ENCODE data around the gene NMNAT3.

NMNAT3 gene

DNA sequence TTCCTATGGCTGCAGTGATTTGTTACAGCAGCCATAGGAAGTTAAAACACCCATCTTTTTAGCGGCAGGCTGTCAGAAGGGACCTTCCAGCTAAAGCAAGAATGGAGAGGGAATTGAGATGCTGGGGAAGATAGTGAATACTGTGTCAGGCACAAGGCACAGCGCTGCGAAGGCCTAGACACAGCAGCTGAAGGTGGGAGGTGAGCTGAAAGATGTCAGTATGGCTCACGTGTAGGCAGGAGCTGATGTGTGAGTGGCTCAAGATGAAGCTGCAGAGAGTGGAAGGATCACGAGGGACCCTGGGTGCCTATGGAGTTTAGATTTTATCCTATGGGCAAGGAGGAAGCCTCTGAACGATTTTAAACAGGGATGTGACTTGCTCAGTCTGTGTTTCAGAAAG, 44.3 kb downstream of the NMNAT3 start:
- Histone ChIP-seq H3K27me3 (ENCODE audit: insufficient read depth, low read depth) (no peaks in the 10 kb centered on the region), H3K36me3 (ENCODE audit: insufficient read depth) (no peaks in the 10 kb centered on the region), H3K4me2 (no peak overlapping the region), H3K79me2 (ENCODE audit: insufficient read depth, low read depth) (no peaks in the 10 kb centered on the region), H3K4me3 (IDR thresholded peaks at IDR 0.05; ENCODE audit: insufficient read depth, low read depth, low read length) (no peak overlapping the region), H3K27ac (no peak overlapping the region), H3K4me1 (ENCODE audit: low read depth, poor library complexity, severe bottlenecking) (peaks cover 31% of the 10 kb centered on the region), H4K20me1 (ENCODE audit: insufficient read depth) (no peaks in the 10 kb centered on the region), H3K9ac (no peak overlapping the region), H2AFZ (ENCODE audit: low read depth) (no peak overlapping the region)
- TF ChIP-seq, protein P1, sequence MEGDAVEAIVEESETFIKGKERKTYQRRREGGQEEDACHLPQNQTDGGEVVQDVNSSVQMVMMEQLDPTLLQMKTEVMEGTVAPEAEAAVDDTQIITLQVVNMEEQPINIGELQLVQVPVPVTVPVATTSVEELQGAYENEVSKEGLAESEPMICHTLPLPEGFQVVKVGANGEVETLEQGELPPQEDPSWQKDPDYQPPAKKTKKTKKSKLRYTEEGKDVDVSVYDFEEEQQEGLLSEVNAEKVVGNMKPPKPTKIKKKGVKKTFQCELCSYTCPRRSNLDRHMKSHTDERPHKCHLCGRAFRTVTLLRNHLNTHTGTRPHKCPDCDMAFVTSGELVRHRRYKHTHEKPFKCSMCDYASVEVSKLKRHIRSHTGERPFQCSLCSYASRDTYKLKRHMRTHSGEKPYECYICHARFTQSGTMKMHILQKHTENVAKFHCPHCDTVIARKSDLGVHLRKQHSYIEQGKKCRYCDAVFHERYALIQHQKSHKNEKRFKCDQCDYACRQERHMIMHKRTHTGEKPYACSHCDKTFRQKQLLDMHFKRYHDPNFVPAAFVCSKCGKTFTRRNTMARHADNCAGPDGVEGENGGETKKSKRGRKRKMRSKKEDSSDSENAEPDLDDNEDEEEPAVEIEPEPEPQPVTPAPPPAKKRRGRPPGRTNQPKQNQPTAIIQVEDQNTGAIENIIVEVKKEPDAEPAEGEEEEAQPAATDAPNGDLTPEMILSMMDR (conservative IDR thresholded peaks at IDR 0.05; ENCODE audit: low read depth, low read length) = no peak

DNA sequence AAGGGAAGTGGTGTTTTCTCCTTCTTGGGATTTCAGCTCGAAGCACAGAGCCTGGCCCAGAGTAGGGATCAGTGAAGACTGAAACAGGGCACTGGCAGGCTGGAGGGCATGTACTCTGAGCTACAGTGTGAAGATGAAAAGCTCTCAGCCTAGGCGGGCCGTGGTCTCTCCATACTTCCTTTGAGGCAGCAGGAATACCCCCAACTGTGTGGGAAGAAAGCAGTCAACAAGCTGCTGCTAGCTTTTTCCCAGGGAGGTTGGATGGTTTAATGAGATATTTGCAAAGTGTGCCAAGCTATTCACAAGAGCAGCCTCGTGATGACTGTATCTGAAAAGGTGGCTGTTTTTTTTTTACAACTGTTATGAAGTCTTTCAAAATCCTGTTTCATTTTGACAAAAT, 47.2 kb downstream of the NMNAT3 start:
- H3K36me3 ChIP-seq (ENCODE audit: insufficient read depth) = no peaks in the 10 kb centered on the region
- H3K79me2 ChIP-seq (ENCODE audit: insufficient read depth, low read depth) = no peaks in the 10 kb centered on the region
- no peak overlapping the region for H3K4me3 ChIP-seq (IDR thresholded peaks at IDR 0.05; ENCODE audit: insufficient read depth, low read depth, low read length)
- no peak overlapping the region for H2AFZ ChIP-seq (ENCODE audit: low read depth)
- H3K4me1 ChIP-seq (ENCODE audit: low read depth, poor library complexity, severe bottlenecking) = peaks cover 22% of the 10 kb centered on the region
- H3K4me2 ChIP-seq = no peak overlapping the region; the same call in 1 of the 2 replicates
- no peaks in the 10 kb centered on the region for H3K27me3 ChIP-seq (ENCODE audit: insufficient read depth, low read depth)
- TF ChIP-seq, protein P1 (conservative IDR thresholded peaks at IDR 0.05; ENCODE audit: low read depth, low read length) = no peak
- no peak overlapping the region for H3K9ac ChIP-seq
- H4K20me1 ChIP-seq (ENCODE audit: insufficient read depth) = no peaks in the 10 kb centered on the region
- no peak overlapping the region for H3K27ac ChIP-seq

DNA sequence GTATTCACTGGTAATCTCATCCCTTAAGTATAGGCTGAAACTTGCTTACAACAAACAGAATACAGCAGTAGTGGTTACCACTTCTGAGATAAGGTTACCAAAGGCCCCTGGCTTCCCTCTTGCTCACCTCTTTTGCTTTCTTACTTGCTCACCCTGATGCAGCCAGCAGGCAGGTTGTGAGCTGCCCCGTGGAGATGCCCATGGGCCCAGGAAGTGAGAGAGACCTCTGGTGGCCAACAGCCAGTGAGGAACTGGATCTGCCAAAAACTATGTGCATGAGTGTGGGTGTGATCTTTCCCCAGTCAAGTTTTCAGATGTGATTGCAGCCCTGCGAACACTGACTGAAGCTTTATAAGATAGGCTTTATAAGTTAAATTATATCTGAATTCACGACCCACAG, 48.7 kb downstream of the NMNAT3 start:
- no peak overlapping the region for H3K4me3 ChIP-seq (IDR thresholded peaks at IDR 0.05; ENCODE audit: insufficient read depth, low read depth, low read length)
- H3K79me2 ChIP-seq (ENCODE audit: insufficient read depth, low read depth) = no peaks in the 10 kb centered on the region
- peaks cover 22% of the 10 kb centered on the region for H3K4me1 ChIP-seq (ENCODE audit: low read depth, poor library complexity, severe bottlenecking)
- peak overlapping the region; percentile 7; the same call in 1 of the 2 replicates for H2AFZ ChIP-seq (ENCODE audit: low read depth)
- no peak overlapping the region for H3K9ac ChIP-seq
- no peaks in the 10 kb centered on the region for H3K27me3 ChIP-seq (ENCODE audit: insufficient read depth, low read depth)
- no peak overlapping the region for H3K27ac ChIP-seq
- TF ChIP-seq, protein P1 (conservative IDR thresholded peaks at IDR 0.05; ENCODE audit: low read depth, low read length) = peak; percentile 29; the same call in 1 of the 2 replicates
- H4K20me1 ChIP-seq (ENCODE audit: insufficient read depth) = no peaks in the 10 kb centered on the region
- H3K36me3 ChIP-seq (ENCODE audit: insufficient read depth) = no peaks in the 10 kb centered on the region
- no peak overlapping the region for H3K4me2 ChIP-seq

DNA sequence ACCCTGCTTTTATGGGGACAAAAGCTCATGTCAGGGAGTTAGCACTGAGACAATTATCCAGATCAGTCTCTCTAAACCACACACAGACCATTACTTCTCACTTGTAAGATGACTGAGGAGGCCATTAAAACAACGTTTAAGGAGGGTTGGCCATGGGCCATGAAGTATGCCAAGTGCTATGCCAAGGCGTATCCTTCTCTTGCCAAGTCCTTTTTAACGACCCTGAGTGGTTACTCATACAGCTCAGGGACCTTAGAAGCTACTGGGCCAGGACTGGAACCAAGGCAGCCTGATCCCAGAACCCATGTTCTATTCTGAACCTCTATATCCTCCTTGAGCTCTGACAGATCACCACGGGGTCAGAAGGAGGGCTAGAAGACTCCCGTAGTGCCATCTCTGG, 50.0 kb downstream of the NMNAT3 start:
- TF ChIP-seq, protein P1 (conservative IDR thresholded peaks at IDR 0.05; ENCODE audit: low read depth, low read length) = no peak
- no peaks in the 10 kb centered on the region for H4K20me1 ChIP-seq (ENCODE audit: insufficient read depth)
- H3K4me1 ChIP-seq (ENCODE audit: low read depth, poor library complexity, severe bottlenecking) = peaks cover 22% of the 10 kb centered on the region
- H3K79me2 ChIP-seq (ENCODE audit: insufficient read depth, low read depth) = no peaks in the 10 kb centered on the region
- no peak overlapping the region for H3K27ac ChIP-seq
- no peaks in the 10 kb centered on the region for H3K27me3 ChIP-seq (ENCODE audit: insufficient read depth, low read depth)
- H3K9ac ChIP-seq = no peak overlapping the region
- H3K4me2 ChIP-seq = no peak overlapping the region
- H3K36me3 ChIP-seq (ENCODE audit: insufficient read depth) = no peaks in the 10 kb centered on the region
- no peak overlapping the region for H3K4me3 ChIP-seq (IDR thresholded peaks at IDR 0.05; ENCODE audit: insufficient read depth, low read depth, low read length)
- H2AFZ ChIP-seq (ENCODE audit: low read depth) = no peak overlapping the region
